CD1c-positive myeloid dendritic cell (primary cell): ENCODE results near the gene TRMT61B.

Experiments
- DNase-seq: peaks from one replicate; pipeline ENCODE4 v3.0.0-alpha.2; 2016; ENCODE audit errors: extremely low spot score

Gene TRMT61B

GRCh38 chr2:28855977-28856376 lies 14.1 kb downstream of the TRMT61B start:
- no peak for DNase-seq

- no peak for DNase-seq
Observed at GRCh38 chr2:28855193-28855592, 14.9 kb downstream of the TRMT61B start.

GRCh38 chr2:28842042-28842441 lies 28.1 kb downstream of the TRMT61B start:
- DNase-seq, result no peak

- no peak for DNase-seq
Observed at GRCh38 chr2:28838971-28839370, 31.1 kb downstream of the TRMT61B start.

- no peak for DNase-seq
Observed at GRCh38 chr2:28835781-28836180, 34.3 kb downstream of the TRMT61B start.

GRCh38 chr2:28833740-28834470 lies 36.2 kb downstream of the TRMT61B start:
- peak; percentile 29 for DNase-seq

GRCh38 chr2:28828382-28828781 lies 41.7 kb downstream of the TRMT61B start:
- no peak for DNase-seq

- DNase-seq, result no peak
Observed at GRCh38 chr2:28824870-28825269, 45.2 kb downstream of the TRMT61B start.

GRCh38 chr2:28824207-28824606 lies 45.9 kb downstream of the TRMT61B start:
- DNase-seq, result no peak

- no peak for DNase-seq
Observed at GRCh38 chr2:28822036-28822435, 48.1 kb downstream of the TRMT61B start.

GRCh38 chr2:28821295-28821958 lies 48.7 kb downstream of the TRMT61B start:
- peak; percentile 65 for DNase-seq

GRCh38 chr2:28818053-28818452 lies 52.1 kb downstream of the TRMT61B start:
- no peak for DNase-seq

GRCh38 chr2:28810384-28811285 lies 59.5 kb downstream of the TRMT61B start, which contains the start of gene SPDYA:
Gene SPDYA (plus strand): TSS chr2:28810834. CDS start chr2:28816015, 5,181 bp downstream.
- DNase-seq, result peak; percentile 71

GRCh38 chr2:28809927-28810326 lies 60.2 kb downstream of the TRMT61B start:
- DNase-seq, result no peak

GRCh38 chr2:28802975-28803429 lies 67.1 kb downstream of the TRMT61B start:
- no peak for DNase-seq

- DNase-seq, result no peak
Observed at GRCh38 chr2:28801726-28802125, 68.4 kb downstream of the TRMT61B start.
